ENCODE results near the gene DNAJB5. TPM values are rescaled to one million over a fixed set of nuclear protein-coding genes. Genes with fewer than 3 reads are reported as not detected.

DNAJB5 gene
- total and polyA plus RNA-seq, 9 of the 15 experiments (the other 6 are each of a cell fraction or from before 2014, with no cell fraction given), result 0.15 to 7.4 (median 3.7) TPM

- TF ChIP-seq HOXB6 (CRISPR knock-in tag; IDR thresholded peaks at IDR 0.05; ENCODE audit: borderline replicate concordance) (no peak), DEAF1 (CRISPR knock-in tag; IDR thresholded peaks at IDR 0.05) (no peak), STAT5B (CRISPR knock-in tag; IDR thresholded peaks at IDR 0.05) (no peak), EP400 (IDR thresholded peaks at IDR 0.05) (no peak), DPF2 (IDR thresholded peaks at IDR 0.05) (peak; percentile 37; the same call in 1 of the 2 replicates), ELF4 (CRISPR knock-in tag; IDR thresholded peaks at IDR 0.05) (0 out of 2 replicates have a peak, but pooled peaks have one; percentile 12), ZBTB7A (IDR thresholded peaks at IDR 0.05; ENCODE audit: borderline replicate concordance, control insufficient read depth, low read depth, low read length) (peak; percentile 61; the same call in 1 of the 2 replicates), PRMT5 (CRISPR knock-in tag; IDR thresholded peaks at IDR 0.05) (no peak), MBD2 (IDR thresholded peaks at IDR 0.05; ENCODE audit: borderline replicate concordance, low read depth) (no peak), OTX1 (CRISPR knock-in tag; IDR thresholded peaks at IDR 0.05) (0 out of 2 replicates have a peak, but pooled peaks have one; percentile 21), CREM (IDR thresholded peaks at IDR 0.05; ENCODE audit: low read depth) (peak; percentile 79), ZBED1 (IDR thresholded peaks at IDR 0.05) (no peak), SNIP1 (IDR thresholded peaks at IDR 0.05; ENCODE audit: low read depth) (no peak), FOXA1 (IDR thresholded peaks at IDR 0.05; ENCODE audit: borderline replicate concordance) (no peak), ZNF785 (CRISPR knock-in tag; IDR thresholded peaks at IDR 0.05) (no peak), MEIS2 (IDR thresholded peaks at IDR 0.05; ENCODE audit: partially characterized antibody) (no peak), POLR2H (tag; IDR thresholded peaks at IDR 0.05; ENCODE audit: low read depth) (no peak), EZH2 (IDR thresholded peaks at IDR 0.05; ENCODE audit: borderline replicate concordance, low read depth, low read length) (no peak), NCOR1 (IDR thresholded peaks at IDR 0.05) (peak; percentile 30; the same call in 1 of the 2 replicates), RBM34 (IDR thresholded peaks at IDR 0.05; ENCODE audit: borderline replicate concordance, insufficient read depth, low read length) (no peak), SPI1 (IDR thresholded peaks at IDR 0.05; ENCODE audit: borderline replicate concordance, low read depth, low read length) (no peak), MCM3 (IDR thresholded peaks at IDR 0.05) (no peak), ARID4B (CRISPR knock-in tag; IDR thresholded peaks at IDR 0.05) (no peak), GTF2E2 (tag; IDR thresholded peaks at IDR 0.05) (no peak)
Measured at GRCh38 chr9:34988218-34989002, 1.1 kb upstream of the DNAJB5 start (continued).
